Esophagus (tissue), 2 donors: ENCODE results near the gene DMRT1. TPM values are rescaled to one million over a fixed set of nuclear protein-coding genes. Genes with fewer than 3 reads are reported as not detected.

Source experiments
- H3K27ac ChIP-seq, 2 donors: one replicate each; pipeline ENCODE4 v1.5.1; 2013; ENCODE audit warnings: low read depth in 2 of 2, mild to moderate bottlenecking in 2 of 2, inconsistent platforms in 1 of 2, low read length in 1 of 2, moderate library complexity in 1 of 2
- H3K27me3 ChIP-seq, 2 donors: one replicate each; pipeline ENCODE4 v1.6.1; 2013; ENCODE audit warnings: low read length in 2 of 2, control low read depth in 1 of 2, mild to moderate bottlenecking in 1 of 2; ENCODE audit not compliant: insufficient read depth in 2 of 2, control insufficient read depth in 1 of 2
- H3K36me3 ChIP-seq, 2 donors: one replicate each; pipeline ENCODE4 v1.6.1; 2013; ENCODE audit warnings: low read length in 1 of 2; ENCODE audit not compliant: control insufficient read depth in 2 of 2, insufficient read depth in 2 of 2
- H3K4me1 ChIP-seq, 2 donors: one replicate each; pipeline ENCODE4 v1.6.1; 2013; ENCODE audit warnings: low read length in 1 of 2; ENCODE audit not compliant: control insufficient read depth in 2 of 2, insufficient read depth in 2 of 2
- H3K4me3 ChIP-seq, 2 donors: one replicate each; pipeline ENCODE4 v1.5.1; 2013; ENCODE audit warnings: low read length in 2 of 2, mild to moderate bottlenecking in 2 of 2, low read depth in 1 of 2, moderate library complexity in 1 of 2
- H3K9me3 ChIP-seq, 2 donors: one replicate each; pipeline ENCODE4 v1.6.1; 2013; ENCODE audit warnings: mild to moderate bottlenecking in 2 of 2, low read depth in 1 of 2, low read length in 1 of 2, moderate library complexity in 1 of 2; ENCODE audit not compliant: control insufficient read depth in 2 of 2, insufficient read depth in 1 of 2
- WGBS, 2 donors: extraction: QIAGEN DNeasy Blood & Tissue Kit; methylation state at CpG; one replicate each; pipeline ENCODE4 v1.1.7; 2013; 5-methylcytosine and 5-hydroxymethylcytosine counted together
- polyA plus RNA-seq, 2 donors: library from polyadenylated mRNA; stranded (reverse); fragments of 200-250 nt; gene quantifications; one replicate each; pipeline ENCODE4 v1.2.3, GENCODE V29; 2013
- donor health status: healthy with polysubstance abuse.
- donor health status: Bipolar disorder and iron deficiency.

Gene DMRT1
- polyA plus RNA-seq, 2 donors, result not detected

DNA sequence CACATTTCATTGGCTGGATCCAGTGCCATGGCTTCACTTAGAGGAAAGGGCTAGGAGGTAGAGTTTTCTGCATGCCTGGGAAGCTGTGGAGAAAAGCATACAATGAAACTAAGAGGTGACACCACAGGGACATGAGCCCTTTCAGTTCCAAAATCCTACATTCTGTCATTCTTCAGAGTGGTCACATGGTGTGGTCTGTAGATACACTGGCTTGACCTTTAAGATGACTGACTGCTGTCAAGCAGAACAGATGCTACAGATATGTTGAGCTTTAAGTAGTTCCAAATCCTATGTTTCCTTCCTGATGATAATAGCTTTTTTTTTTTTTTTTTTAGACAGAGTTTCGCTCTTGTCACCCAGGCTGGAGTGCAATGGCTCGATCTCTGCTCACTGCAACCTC, 161.2 kb downstream of the DMRT1 start:
- Histone ChIP-seq H3K27ac (no peak overlapping the region), H3K4me1 (no peaks in the 10 kb centered on the region), H3K9me3 (no peaks in the 10 kb centered on the region), H3K4me3 (no peak overlapping the region), H3K36me3 (no peaks in the 10 kb centered on the region), H3K27me3 (peaks cover 0 to 3% of the 10 kb centered on the region in 2 donors)
- 91 to 92% methylated on average over 2 of the region's 2 CpGs for WGBS, 2 donors

DNA sequence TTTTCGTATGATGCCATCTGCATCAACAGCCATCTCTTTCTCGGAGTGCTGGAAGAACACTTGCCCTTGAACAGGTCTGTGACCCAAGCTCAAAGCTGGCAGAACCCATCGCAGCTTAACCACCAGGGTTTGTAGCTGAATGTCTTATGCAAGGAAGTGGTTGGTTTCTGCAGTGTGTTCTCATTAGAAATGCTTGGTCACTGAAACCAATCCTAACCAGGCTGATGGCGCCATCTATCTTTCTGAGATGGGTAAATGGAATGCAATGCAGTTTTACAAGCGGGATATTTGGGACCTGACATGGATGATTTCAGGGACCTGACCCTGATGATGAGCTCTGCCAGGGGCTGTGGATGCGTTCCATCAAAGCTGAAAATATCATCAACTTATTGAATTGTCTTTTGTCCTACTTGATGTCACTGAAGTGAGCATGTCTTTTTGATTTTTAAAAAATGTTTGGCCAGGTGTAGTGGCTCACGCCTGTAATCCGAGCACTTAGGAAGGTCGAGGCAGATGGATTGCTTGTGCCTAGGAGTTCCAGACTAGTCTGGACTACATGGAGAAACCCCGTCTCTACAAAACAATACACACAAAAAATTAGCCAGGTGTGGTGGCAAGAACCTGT, 163.7 kb downstream of the DMRT1 start:
- Histone ChIP-seq H3K27me3 (no peaks in the 10 kb centered on the region), H3K36me3 (no peaks in the 10 kb centered on the region)
- 51 to 55% methylated on average over 10 of the region's 10 CpGs for WGBS, 2 donors

DNA sequence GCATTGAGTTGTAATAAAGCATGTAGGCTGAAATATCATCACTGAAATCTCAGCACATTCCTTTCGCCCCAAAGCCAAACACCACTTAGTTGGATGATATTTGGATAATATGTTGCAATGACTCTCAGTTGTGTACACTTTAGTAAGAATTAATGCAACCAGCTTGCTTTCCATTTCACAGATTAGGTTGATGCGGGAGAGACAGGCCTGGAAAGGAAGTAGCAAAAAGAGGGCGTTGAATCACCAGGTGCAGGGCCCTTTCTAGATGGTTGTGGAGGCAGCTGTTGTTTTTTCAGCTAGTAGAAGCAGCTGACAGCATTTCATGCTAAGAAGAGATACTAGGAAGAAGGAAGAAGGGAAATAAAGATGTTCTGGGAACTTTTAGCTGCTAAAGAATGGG, 165.8 kb downstream of the DMRT1 start:
- WGBS, 2 donors, result 86 to 90% methylated on average over 3 of the region's 3 CpGs
- Histone ChIP-seq H3K9me3 (no peaks in the 10 kb centered on the region), H3K4me1 (no peaks in the 10 kb centered on the region), H3K4me3 (no peak overlapping the region), H3K27ac (no peak overlapping the region), H3K36me3 (no peaks in the 10 kb centered on the region), H3K27me3 (no peaks in the 10 kb centered on the region)

More for the DNA sequence above, 163.7 kb downstream of the DMRT1 start:
- Histone ChIP-seq H3K4me1 (no peaks in the 10 kb centered on the region), H3K27ac (no peak overlapping the region), H3K9me3 (no peaks in the 10 kb centered on the region), H3K4me3 (no peak overlapping the region)

DNA sequence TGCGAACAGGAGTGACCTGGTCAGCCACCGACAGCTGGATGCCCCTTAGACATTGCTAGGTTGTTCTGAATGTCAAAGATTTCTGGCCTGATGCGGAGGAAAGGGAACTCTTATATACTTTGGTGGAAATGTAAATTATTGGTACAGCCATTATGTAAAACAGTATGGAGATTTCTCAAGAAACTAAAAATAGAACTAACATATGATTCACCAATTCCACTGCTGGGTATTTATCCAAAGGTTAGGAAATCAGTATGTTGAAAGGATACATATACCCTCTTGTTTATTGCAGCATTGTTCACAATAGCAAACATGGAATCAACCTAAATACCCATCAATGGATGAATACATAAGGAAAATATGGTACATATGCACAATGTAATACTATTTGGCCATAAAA, 166.7 kb downstream of the DMRT1 start:
- Histone ChIP-seq H3K27ac (no peak overlapping the region), H3K4me3 (no peak overlapping the region), H3K36me3 (no peaks in the 10 kb centered on the region), H3K4me1 (no peaks in the 10 kb centered on the region), H3K9me3 (no peaks in the 10 kb centered on the region), H3K27me3 (no peaks in the 10 kb centered on the region)
- WGBS, 2 donors, result 91 to 92% methylated on average over 3 of the region's 3 CpGs

DNA sequence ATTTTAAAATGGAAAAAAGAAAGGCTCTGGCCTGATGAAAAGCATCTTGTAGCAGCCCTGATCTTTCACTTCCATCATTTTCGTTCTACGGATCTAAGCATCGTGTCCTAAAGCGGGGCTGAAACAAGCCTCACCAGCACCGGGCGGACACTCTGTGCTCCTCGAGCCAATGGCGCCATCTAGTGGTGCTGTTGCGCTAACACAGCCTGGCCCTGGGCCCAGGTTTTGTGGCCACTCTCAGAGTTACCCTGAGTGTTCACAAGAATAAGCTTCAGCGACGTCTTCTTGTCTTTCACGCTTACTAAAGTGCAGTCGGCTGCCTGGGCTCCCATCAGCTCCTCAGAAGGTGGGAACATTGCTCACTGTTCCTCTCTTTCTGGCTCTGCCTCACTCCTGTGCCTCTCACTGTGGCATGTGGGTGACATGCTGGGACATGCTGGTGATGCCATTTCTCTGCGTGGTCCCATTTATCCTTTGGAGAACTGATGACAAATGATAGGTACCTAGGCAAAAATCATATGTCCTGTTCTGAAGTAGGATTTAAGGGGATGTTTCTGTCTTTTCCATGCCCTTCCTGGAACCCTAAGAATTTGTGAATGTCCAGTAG, 167.7 kb downstream of the DMRT1 start:
- Histone ChIP-seq H3K36me3 (no peaks in the 10 kb centered on the region), H3K27me3 (no peaks in the 10 kb centered on the region)
- WGBS, 2 donors, result 6 to 8% methylated on average over 14 of the region's 14 CpGs

DNA sequence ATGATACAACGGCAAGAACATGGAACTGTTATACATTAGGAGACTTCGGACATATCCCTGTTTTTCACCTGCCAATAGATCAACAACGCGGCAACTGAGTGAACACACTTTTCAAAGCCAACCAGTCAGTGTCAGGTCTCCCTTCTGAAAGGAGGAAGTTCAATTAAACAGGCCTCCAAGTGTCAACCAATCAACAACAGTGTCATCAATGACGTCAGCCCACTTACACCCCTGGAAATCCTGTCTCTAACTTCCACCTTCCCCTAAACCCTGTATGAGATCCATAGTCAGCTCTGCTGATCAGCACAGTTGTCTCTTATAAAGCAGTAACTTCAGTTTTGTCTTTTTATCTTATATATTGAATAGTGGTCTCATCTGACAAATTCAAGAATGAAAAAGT, 171.5 kb downstream of the DMRT1 start:
- 76 to 79% methylated on average over 5 of the region's 5 CpGs for WGBS, 2 donors
- no peak overlapping the region for H3K27ac ChIP-seq
- no peaks in the 10 kb centered on the region for H3K36me3 ChIP-seq
- no peaks in the 10 kb centered on the region for H3K4me1 ChIP-seq
- H3K4me3 ChIP-seq, result no peak overlapping the region
- H3K9me3 ChIP-seq, result no peaks in the 10 kb centered on the region
- H3K27me3 ChIP-seq, result no peaks in the 10 kb centered on the region

More for the DNA sequence above, 167.7 kb downstream of the DMRT1 start:
- no peak overlapping the region for H3K4me3 ChIP-seq
- H3K27ac ChIP-seq, result no peak overlapping the region
- no peaks in the 10 kb centered on the region for H3K9me3 ChIP-seq
- no peaks in the 10 kb centered on the region for H3K4me1 ChIP-seq

DNA sequence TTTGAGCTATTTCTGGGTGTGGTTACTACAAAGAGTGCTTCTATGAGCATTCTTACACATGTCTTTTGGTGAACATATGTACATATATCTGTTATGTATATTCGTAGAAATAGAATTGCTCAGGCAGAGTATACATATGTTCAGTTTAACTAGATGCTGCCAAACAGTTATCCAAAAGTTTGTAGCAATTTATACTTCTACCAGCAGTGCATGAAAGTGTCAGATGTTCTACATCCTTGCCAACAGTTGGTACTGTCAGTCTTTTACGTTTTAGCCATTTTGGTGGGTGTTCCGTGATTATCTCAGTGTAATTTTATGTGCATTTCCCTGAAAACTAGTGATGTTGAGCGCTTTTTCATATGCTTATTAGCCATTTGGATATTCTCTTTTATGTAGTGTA, 172.7 kb downstream of the DMRT1 start:
- Histone ChIP-seq H3K27ac (no peak overlapping the region), H3K9me3 (no peaks in the 10 kb centered on the region), H3K4me3 (no peak overlapping the region), H3K27me3 (no peaks in the 10 kb centered on the region), H3K4me1 (no peaks in the 10 kb centered on the region), H3K36me3 (no peaks in the 10 kb centered on the region)
- WGBS, 2 donors, result 79 to 82% methylated on average over 4 of the region's 4 CpGs

DNA sequence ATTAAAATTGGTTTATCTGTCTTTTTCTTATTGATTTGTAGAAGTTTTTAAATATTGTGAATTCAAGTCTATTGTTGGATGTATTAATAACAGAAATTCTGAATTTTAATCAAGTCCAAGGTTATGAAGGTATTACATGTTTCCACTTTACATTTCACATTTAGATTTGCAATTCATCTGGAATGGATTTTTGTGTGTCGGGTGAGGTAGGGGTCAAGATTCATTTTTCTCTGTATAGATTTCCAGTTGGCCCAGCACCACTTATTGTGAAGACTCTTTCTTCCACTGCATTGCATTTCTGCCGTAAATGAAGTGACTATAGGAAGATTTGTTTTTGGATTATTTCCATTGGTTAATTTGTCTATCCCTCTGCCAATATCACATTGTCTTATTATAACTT, 173.1 kb downstream of the DMRT1 start:
- H3K27me3 ChIP-seq, result no peaks in the 10 kb centered on the region
- no peaks in the 10 kb centered on the region for H3K4me1 ChIP-seq
- no peaks in the 10 kb centered on the region for H3K9me3 ChIP-seq
- no peak overlapping the region for H3K4me3 ChIP-seq
- no peak overlapping the region for H3K27ac ChIP-seq
- 89 to 90% methylated on average over 2 of the region's 2 CpGs for WGBS, 2 donors
- H3K36me3 ChIP-seq, result no peaks in the 10 kb centered on the region

DNA sequence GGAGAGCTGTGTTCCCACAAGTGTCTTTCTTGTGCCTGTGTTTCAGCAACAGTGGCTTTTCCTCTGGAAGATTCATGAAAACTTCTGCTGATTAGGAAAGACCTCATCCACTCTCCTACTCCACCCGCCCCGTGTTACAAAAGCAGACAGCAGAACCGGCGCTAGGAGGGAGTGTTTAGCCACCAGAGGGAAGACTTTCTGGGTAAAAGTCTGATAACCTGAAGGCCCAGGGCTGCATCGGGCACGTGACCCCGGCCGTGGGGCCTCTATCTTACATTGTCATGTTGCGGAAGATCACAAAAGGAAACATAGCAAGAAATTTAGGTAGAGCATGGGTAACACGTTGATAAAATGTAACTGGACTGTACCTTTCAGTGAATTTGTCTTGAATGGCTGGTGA, 176.6 kb downstream of the DMRT1 start:
- no peaks in the 10 kb centered on the region for H3K4me1 ChIP-seq
- WGBS, 2 donors, result 17 to 20% methylated on average over 10 of the region's 10 CpGs
- no peaks in the 10 kb centered on the region for H3K36me3 ChIP-seq
- H3K27ac ChIP-seq, result no peak overlapping the region
- no peaks in the 10 kb centered on the region for H3K9me3 ChIP-seq
- peaks cover 0 to 4% of the 10 kb centered on the region in 2 donors for H3K27me3 ChIP-seq
- H3K4me3 ChIP-seq, result no peak overlapping the region
